K562 (cell line): ENCODE measurements around the gene API5. TPM values are rescaled to one million over a fixed set of nuclear protein-coding genes. Genes with fewer than 3 reads are reported as not detected.

Source experiments
- CBX3 ChIP-seq, 2 experiments: IDR thresholded peaks; 1 replicate in 1 of 2; 2 replicates in 1 of 2; pipeline ENCODE4 v1.6.1; 2012; ENCODE audit warnings: inconsistent platforms in 2 of 2, low read length in 2 of 2, borderline replicate concordance in 1 of 2, control low read depth in 1 of 2
- DIDO1 ChIP-seq: fragments of 450-650 bp; IDR thresholded peaks from 2 replicates; pipeline ENCODE4 v1.6.1; 2016; ENCODE audit warnings: low read depth, missing biosample characterization, missing genetic modification characterization
- ETS1 ChIP-seq: conservative IDR thresholded peaks from 2 replicates; pipeline ENCODE4 v1.6.1; 2011; ENCODE audit warnings: low read depth, mild to moderate bottlenecking, low read length; ENCODE audit not compliant: control insufficient read depth
- FOSL1 ChIP-seq: fragments of 200-800 bp; sonication (Bioruptor generic); conservative IDR thresholded peaks from 2 replicates; pipeline ENCODE4 v1.6.1; 2016; ENCODE audit warnings: missing genetic modification characterization, missing compliant biosample characterization
- GATAD2B ChIP-seq: fragments of 450-650 bp; IDR thresholded peaks from 2 replicates; pipeline ENCODE4 v1.6.1; 2017; ENCODE audit warnings: mild to moderate bottlenecking, borderline replicate concordance
- HNRNPUL1 ChIP-seq: fragments of 200-400 bp; formaldehyde crosslinking; IDR thresholded peaks from 2 replicates; pipeline ENCODE4 v1.6.1; 2017; ENCODE audit warnings: low read length
- MCM7 ChIP-seq, 2 experiments: fragments of 450-650 bp; IDR thresholded peaks; 2 replicates each; pipeline ENCODE4 v1.6.1; 2016 to 2018
- MGA ChIP-seq: fragments of 450-650 bp; IDR thresholded peaks from 2 replicates; pipeline ENCODE4 v1.6.1; 2016; ENCODE audit warnings: mild to moderate bottlenecking, moderate library complexity
- NCOA1 ChIP-seq: fragments of 450-650 bp; IDR thresholded peaks from 2 replicates; pipeline ENCODE4 v1.6.1; 2016; ENCODE audit warnings: low read depth
- NFE2 ChIP-seq: IDR thresholded peaks from 2 replicates; pipeline ENCODE4 v1.6.1; 2014; ENCODE audit warnings: antibody characterized with exemption, low read depth
- NFIC ChIP-seq: fragments of 450-650 bp; IDR thresholded peaks from 2 replicates; pipeline ENCODE4 v1.6.1; 2017; ENCODE audit warnings: mild to moderate bottlenecking, inconsistent platforms
- STAT5B ChIP-seq: fragments of 250-450 bp; sonication (Bioruptor Pico); IDR thresholded peaks from 2 replicates; pipeline ENCODE4 v1.8.0; 2021; ENCODE audit warnings: mild to moderate bottlenecking, inconsistent platforms
- TOE1 ChIP-seq, 2 experiments: fragments of 450-650 bp in 1 of 2; sonication (generic) in 1 of 2; formaldehyde crosslinking in 1 of 2; IDR thresholded peaks; 2 replicates each; pipeline versions ENCODE4 v1.7.1 to v1.8.0; 2016 to 2022; ENCODE audit warnings: borderline replicate concordance in 2 of 2, mild to moderate bottlenecking in 2 of 2, antibody characterized with exemption in 1 of 2, inconsistent platforms in 1 of 2, low read depth in 1 of 2, missing genetic modification reagents in 1 of 2, moderate library complexity in 1 of 2
- ZNF277 ChIP-seq: fragments of 250-450 bp; sonication (Bioruptor Pico); IDR thresholded peaks from 2 replicates; pipeline ENCODE4 v1.8.0; 2022; ENCODE audit warnings: inconsistent platforms, mild to moderate bottlenecking, moderate library complexity, borderline replicate concordance
- ZZZ3 ChIP-seq: fragments of 450-650 bp; IDR thresholded peaks from 2 replicates; pipeline ENCODE4 v1.6.1; 2016; ENCODE audit warnings: antibody characterized with exemption, mild to moderate bottlenecking, moderate library complexity
- polyA plus RNA-seq, 8 experiments: library from polyadenylated mRNA; depleted of rRNA in 4 of 8; stranded (reverse) in 5 of 8; unstranded in 3 of 8; fragments of >200 nt; fragmentation: Nextera tagmentation in 2 of 8; fragmentation: Illumina TruSeq in 1 of 8; extraction: Ambion mirVana in 2 of 8; extraction: Trizol in 1 of 8; gene quantifications; 2 replicates each; pipeline versions ENCODE4 v1.2.1 to v1.2.3, GENCODE V29; 2011 to 2014; ENCODE audit warnings: inconsistent platforms in 1 of 8, missing spikeins in 1 of 8
- total RNA-seq, 7 experiments: library from RNA; depleted of rRNA in 6 of 7; stranded (reverse); fragments of >200 nt in 6 of 7; fragmentation: Illumina TruSeq in 2 of 7; extraction: Trizol in 2 of 7; gene quantifications; 2 replicates each; pipeline versions ENCODE4 v1.2.1 to v1.2.3, GENCODE V29; 2011 to 2021; ENCODE audit warnings: low replicate concordance in 1 of 7

API5 gene
- total and polyA plus RNA-seq, 9 of the 15 experiments (the other 6 are each of a cell fraction or from before 2014, with no cell fraction given) = 59.8 to 146 (median 123) TPM

GRCh38 chr11:43358279-43358800 is 46.5 kb downstream of the API5 start (continued):
- TF ChIP-seq HNRNPUL1 = no peak
- no peak for TF ChIP-seq MCM7 (IDR thresholded peaks at IDR 0.05)
- peak; percentile 51 for TF ChIP-seq MGA
- TF ChIP-seq ZZZ3 = no peak
- no peak for TF ChIP-seq GATAD2B
- no peak for TF ChIP-seq CBX3 (IDR thresholded peaks at IDR 0.05; ENCODE audit: borderline replicate concordance in 1 of 2, low read length in 2 of 2)
- no peak for TF ChIP-seq NFE2
- TF ChIP-seq TOE1 (IDR thresholded peaks at IDR 0.05; ENCODE audit: borderline replicate concordance) = 0 out of 2 replicates have a peak, but pooled peaks have one; percentile 32
- TF ChIP-seq TOE1 (CRISPR knock-in tag; IDR thresholded peaks at IDR 0.05; ENCODE audit: borderline replicate concordance, low read depth) = no peak
- TF ChIP-seq ZNF277 (CRISPR knock-in tag) = no peak
- no peak for TF ChIP-seq STAT5B
- 0 out of 2 replicates have a peak, but pooled peaks have one; percentile 30 for TF ChIP-seq FOSL1 (tag)
- TF ChIP-seq DIDO1 = no peak
- no peak for TF ChIP-seq NCOA1
- TF ChIP-seq NFIC = no peak
- TF ChIP-seq ETS1 = no peak
